LNCAP (cell line): Measurements from ENCODE around the gene LGALS1.

Experiments
- TF ChIP-seq, protein P1 (sequence below): fragments of 450-650 bp; IDR thresholded peaks from 2 replicates; pipeline ENCODE4 v1.5.1; 2017; ENCODE audit warnings: mild to moderate bottlenecking

Gene LGALS1

DNA sequence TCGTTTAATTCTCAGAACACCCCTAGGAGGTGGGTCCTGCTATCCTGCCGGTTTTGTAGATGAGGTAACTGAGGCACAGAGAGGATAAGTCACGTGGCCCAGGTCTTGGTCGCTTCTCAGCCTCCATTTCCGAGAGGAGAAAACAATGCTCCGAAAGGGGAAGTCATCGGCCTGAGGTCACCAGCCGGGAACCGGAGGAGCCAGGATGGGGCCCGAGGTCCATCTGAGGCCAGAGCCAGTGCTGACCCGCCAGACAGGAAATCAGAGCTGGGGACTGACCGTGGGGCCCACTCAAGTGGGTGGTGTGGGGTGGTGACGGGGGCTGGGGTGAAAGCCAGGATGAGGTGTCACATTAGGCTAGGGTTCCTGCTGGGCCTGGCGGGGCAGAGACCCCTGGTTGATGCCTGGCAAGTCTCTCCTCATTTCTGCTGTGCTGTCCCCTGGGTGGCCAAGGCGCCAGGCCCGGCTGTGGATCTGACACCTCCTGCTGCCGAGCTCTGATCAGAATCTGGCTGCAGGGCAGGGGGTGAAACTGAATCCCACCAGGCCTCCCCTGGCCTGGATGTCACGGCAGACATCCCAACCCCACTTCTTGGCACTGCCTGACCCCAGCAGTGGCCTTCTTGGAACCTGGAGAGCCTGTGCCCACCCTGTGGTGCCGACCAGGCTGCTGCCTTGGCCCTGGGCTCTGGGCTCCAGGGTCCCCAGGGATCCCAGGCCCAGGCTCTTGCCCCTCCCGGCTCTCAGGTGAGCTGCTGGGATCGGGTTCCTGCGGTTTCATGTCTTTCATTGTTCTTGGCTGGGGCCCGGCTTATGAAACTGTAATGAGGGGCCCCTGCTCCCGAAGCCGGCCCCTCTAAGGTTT lies 33.4 kb downstream of the LGALS1 start:
- TF ChIP-seq, protein P1, sequence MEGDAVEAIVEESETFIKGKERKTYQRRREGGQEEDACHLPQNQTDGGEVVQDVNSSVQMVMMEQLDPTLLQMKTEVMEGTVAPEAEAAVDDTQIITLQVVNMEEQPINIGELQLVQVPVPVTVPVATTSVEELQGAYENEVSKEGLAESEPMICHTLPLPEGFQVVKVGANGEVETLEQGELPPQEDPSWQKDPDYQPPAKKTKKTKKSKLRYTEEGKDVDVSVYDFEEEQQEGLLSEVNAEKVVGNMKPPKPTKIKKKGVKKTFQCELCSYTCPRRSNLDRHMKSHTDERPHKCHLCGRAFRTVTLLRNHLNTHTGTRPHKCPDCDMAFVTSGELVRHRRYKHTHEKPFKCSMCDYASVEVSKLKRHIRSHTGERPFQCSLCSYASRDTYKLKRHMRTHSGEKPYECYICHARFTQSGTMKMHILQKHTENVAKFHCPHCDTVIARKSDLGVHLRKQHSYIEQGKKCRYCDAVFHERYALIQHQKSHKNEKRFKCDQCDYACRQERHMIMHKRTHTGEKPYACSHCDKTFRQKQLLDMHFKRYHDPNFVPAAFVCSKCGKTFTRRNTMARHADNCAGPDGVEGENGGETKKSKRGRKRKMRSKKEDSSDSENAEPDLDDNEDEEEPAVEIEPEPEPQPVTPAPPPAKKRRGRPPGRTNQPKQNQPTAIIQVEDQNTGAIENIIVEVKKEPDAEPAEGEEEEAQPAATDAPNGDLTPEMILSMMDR = no peak

DNA sequence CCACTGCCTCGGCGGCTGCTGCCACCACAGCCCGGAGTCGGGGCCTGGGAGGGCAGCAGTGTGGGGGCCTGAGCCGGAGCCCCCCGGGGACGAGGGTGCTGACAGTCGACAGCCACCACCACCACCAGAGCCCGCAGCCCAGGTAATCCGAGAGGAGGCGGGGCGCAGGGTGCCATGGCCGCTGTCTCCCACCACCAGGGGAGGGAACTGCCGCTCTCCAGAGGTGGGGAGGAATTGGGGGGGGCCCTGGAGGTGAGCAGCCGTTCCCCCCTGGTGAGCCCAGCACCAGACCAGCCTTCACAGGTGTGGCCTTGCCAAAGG lies 34.0 kb downstream of the LGALS1 start:
- TF ChIP-seq, protein P1 = no peak

DNA sequence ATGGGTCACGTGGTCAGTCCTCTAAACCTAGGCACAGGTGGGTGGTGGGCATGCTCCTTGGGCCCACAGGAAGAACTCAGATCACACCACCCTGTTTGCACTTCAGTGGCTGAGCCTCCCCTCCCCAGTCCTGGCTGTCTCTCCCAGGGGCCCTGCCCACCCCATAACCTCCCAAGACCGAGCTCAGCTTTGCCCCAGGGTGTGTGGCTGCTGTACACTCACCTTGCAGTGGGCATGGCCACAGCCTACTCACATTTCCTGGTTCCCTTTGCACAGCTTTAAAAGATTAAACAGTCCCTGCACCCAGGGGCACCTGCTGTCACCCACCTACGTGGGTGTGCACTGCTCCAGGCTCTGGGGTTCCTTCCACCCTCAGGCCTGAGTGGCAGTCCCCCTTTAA lies 35.2 kb downstream of the LGALS1 start:
- TF ChIP-seq, protein P1 = no peak

DNA sequence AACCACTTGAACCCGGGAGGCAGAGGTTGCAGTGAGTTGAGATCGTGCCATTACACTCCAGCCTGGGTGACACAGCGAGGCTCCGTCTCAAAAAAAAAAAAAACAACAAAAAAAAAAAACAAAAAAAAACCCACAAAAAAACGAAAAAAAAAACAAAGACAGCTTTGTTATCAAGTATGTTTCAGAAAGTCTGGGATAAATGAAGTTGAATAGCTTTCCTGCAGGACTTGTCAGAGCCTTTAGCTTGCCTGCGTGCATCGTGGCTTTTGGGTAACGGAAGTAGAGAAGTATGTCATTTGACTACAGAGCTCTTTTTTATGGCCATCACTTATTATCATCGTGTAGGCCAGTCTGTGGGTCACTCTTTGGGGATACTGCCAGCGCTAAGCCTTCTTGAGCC lies 36.1 kb downstream of the LGALS1 start:
- TF ChIP-seq, protein P1 = no peak

DNA sequence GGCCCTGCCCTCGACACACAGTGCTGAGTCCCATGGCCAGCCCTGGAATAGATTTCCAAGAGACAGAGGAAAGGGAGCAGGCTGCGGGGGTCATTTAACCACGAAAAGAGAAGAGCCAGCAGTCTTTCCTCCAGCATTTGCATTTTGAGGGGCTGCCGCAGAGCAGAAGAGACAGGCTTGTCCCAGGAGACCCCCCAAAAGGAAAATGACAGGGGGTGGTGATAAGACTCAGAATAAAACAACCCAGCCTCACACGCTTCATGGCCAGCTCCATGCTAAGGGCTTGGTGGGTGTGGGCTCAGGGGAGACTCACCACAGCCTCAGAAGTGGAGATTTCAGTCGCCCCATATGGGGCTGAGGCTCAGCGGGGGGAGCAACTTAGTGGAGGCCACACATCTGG lies 38.3 kb downstream of the LGALS1 start:
- TF ChIP-seq, protein P1 = no peak

DNA sequence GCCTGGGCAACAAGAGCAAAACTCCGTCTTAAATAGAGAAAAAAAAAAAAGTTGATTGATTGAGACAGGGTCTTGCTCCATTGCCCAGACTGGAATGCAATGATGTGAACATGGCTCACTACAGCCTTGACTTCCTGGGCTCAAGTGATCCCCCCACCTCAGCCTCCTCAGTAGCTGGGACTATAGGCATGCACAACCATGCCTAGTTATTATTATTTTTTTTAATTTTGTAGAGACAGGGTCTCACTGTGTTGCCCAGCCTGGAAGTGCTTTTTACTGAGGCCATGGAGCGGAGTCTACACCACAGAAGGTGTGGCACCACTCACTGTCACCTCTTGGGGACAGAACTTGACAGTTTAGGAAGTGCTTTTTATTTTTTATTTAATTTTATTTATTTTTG lies 39.2 kb downstream of the LGALS1 start:
- TF ChIP-seq, protein P1 = no peak

DNA sequence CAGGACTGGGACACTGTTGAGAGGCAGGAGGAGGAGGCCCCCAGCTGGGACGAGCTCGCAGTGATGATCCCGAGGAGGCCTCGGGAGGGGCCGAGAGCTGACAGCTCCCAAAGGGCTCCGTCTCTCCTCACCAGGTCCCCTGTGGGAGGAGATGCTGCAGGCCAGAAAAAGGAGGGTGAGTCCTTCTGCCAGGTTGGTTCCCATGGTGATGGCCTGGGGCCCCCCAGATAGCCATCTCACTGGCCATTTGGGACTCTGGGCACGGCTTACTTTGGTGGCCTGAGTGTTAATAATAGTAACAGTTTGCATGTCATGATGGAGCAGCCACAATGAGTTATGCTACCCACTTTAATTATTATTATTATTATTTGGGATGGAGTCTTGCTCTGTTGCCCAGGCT lies 40.3 kb downstream of the LGALS1 start:
- TF ChIP-seq, protein P1 = no peak

DNA sequence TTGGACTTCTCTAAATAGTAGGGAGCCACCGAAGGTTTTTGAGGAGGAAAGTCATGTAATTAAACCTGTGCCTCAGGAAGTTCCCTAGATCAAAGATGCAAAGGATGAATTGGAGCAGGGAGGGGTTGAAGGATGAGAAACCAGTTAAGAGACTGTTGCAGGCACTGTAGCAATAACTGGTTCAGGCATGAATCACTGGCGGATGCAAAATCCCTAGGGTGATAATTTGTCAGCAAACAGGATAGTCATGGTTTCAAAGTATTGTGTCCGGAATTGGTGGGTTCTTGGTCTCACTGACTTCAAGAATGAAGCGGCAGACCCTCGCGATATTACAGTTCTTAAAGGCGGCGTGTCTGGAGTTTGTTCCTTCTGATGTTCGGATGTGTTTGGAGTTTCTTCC lies 41.3 kb downstream of the LGALS1 start:
- TF ChIP-seq, protein P1 = no peak
